ENCODE data around the gene CTNNA2. TPM values are rescaled to one million over a fixed set of nuclear protein-coding genes. Genes with fewer than 3 reads are reported as not detected.
"Not testable (repeated sequence)": the region's sequence is repeated elsewhere in the genome, so short reads cannot be mapped to it uniquely, and the experiment has no call there.

CTNNA2 gene
- total RNA-seq, 1 experiment from 2014 or later = not detected

- no peak for DNase-seq (ENCODE audit: low read depth)
- in situ Hi-C loops (cut with HindIII; ENCODE audit: low pct_unique_long_range_greater_than_20kb, low sequenced_read_pairs) = no loop called here
These were observed 507.0 kb downstream of the CTNNA2 start for GRCh38 chr2:80019571-80020460.

- in situ Hi-C loops (cut with HindIII; ENCODE audit: low pct_unique_long_range_greater_than_20kb, low sequenced_read_pairs) = no loop called here
- DNase-seq (ENCODE audit: low read depth) = no peak
These were observed 509.2 kb downstream of the CTNNA2 start for GRCh38 chr2:80022018-80022417.

DNA sequence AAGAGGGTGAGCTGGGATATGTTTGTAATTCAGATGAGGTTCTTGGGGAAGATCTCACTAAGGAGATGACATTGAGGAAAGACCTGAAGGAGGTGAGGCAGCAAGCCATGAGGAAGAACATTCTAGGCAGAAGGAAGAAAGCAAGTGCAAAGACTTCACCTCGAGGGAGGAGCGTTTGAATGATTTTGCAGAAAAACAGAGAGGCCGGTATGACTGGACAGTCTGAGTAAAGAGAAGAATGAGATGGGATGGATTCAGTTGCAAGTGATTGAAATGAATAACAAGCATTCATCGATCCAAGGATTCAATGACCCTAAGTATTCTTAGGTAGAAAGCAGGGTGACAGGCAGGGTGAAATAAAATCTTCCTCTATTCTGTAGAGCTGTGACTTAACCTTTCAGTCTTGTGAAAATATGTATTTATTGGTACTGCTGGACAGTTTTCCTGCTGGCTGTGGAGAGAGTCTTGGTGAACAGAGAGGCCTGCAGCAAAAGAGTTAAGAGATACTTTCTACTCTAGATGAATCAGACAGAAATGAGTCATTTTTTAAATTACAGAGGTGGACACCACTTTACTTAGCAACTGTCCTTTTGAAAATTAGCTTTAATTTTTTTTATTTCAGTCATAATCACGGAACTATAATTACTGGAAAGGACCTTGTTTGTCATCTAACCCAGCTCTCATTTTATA lies 513.3 kb downstream of the CTNNA2 start:
- in situ Hi-C loops (cut with HindIII; ENCODE audit: low pct_unique_long_range_greater_than_20kb, low sequenced_read_pairs) = no loop called here
- DNase-seq (ENCODE audit: low read depth) = no peak

GRCh38 chr2:80028051-80028450 lies 515.2 kb downstream of the CTNNA2 start:
- no peak for DNase-seq (ENCODE audit: low read depth)
- in situ Hi-C loops (cut with HindIII; ENCODE audit: low pct_unique_long_range_greater_than_20kb, low sequenced_read_pairs) = no loop called here

DNA sequence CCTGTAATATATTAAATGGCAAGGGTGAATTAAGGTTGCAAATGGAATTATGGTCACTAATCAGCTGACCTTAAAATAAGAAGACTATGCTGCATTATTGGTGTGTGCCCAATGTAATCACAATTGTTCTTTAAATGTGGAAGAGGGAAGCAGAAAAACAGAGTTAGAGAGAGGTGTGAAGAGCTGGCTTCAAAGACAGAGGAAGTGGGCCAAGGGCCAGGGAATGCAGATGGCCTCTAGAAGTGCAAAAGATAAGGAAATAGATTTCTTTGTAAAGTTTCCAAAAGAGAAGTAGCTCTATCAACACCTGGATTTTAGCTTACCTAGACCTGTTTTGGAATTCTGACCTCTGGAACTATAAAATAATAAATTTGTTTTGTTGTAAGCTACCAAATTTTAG lies 515.7 kb downstream of the CTNNA2 start:
- in situ Hi-C loops (cut with HindIII; ENCODE audit: low pct_unique_long_range_greater_than_20kb, low sequenced_read_pairs) = no loop called here
- no peak for DNase-seq (ENCODE audit: low read depth)

DNA sequence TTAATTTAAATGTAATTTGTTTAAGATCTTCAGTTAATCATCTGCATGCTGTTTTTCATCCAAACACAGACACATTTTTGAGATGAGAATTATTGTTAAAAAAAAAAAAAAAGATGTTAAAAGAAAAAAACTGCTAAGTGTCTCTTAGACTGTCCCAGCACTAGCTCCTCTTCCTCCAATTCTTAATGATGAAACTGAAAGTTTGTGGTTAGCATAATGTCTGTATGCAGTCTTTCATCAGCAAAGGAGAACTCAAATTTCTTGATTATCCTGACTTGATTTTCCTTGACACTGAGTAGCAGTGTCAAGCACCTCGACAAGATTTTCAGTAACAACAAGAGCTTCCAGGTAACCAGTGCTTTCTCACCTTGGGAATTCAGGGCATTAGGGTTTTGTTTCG lies 517.3 kb downstream of the CTNNA2 start:
- in situ Hi-C loops (cut with HindIII; ENCODE audit: low pct_unique_long_range_greater_than_20kb, low sequenced_read_pairs) = no loop called here

GRCh38 chr2:80032684-80033083 lies 519.8 kb downstream of the CTNNA2 start:
- in situ Hi-C loops (cut with HindIII; ENCODE audit: low pct_unique_long_range_greater_than_20kb, low sequenced_read_pairs); DNase-seq (ENCODE audit: low read depth): not testable (repeated sequence)

More for the DNA sequence above, 517.3 kb downstream of the CTNNA2 start:
- DNase-seq (ENCODE audit: low read depth) = no peak

- in situ Hi-C loops (cut with HindIII; ENCODE audit: low pct_unique_long_range_greater_than_20kb, low sequenced_read_pairs) = no loop called here
- no peak for DNase-seq (ENCODE audit: low read depth)
These were observed 523.0 kb downstream of the CTNNA2 start for GRCh38 chr2:80035749-80036285.

DNA sequence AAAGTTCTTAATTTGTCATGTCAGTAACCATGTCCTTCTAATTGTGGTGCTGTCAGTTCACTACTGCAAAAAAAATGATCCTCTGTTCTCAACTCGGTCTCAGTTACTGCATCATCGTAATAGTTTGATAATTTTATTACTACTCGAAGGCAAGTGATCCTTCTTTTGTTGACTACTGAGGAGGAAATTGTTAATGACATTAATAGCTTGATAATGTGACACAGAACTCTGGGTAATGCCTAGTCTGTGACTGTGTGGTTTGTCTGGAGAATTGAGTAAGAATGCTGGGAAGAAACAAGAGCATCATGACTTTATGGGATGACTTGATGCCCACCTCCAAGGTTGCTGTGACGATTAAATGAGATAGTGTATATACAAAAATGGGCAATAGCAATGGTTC lies 524.5 kb downstream of the CTNNA2 start:
- in situ Hi-C loops (cut with HindIII; ENCODE audit: low pct_unique_long_range_greater_than_20kb, low sequenced_read_pairs) = no loop called here
- DNase-seq (ENCODE audit: low read depth) = no peak

DNA sequence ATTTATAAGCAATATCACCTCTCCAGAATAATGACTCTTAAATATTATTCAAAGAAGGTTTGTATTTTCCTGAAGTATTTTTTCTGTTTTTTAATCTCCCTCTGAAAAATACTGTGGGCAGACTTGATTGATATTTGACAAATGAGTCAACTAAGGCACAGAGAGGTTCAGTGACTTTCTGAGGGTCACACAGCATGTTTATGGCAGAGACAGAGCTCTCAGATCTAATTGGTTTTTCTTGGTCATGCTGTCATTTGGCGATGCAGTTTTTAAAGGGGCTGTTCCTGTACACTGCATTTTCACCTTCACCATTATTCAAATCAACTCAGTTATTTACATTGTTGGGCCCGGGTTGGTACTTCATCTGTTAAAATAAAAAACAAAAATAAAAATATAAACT lies 527.4 kb downstream of the CTNNA2 start:
- DNase-seq (ENCODE audit: low read depth) = no peak

DNA sequence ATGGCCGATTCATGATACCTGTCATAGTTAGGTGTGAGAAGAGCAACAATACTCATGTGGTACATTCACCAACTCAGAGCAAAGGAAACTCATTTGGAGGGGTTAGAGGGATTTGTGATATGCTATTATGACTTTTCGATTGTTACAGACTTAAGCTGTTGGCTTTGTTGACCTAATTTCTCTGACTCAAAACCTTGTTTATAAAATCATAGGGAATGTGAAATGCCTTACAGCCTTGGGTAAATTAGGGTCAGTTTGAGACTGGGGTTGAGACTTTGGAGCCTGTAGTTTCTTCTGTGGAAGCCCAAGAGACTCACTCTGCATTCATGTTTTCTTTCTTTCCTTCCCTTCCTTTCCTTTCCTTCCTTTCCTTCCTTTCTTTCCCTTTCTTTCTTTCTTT lies 529.8 kb downstream of the CTNNA2 start:
- in situ Hi-C loops (cut with HindIII; ENCODE audit: low pct_unique_long_range_greater_than_20kb, low sequenced_read_pairs) = no loop called here
- DNase-seq (ENCODE audit: low read depth) = no peak

More for the DNA sequence above, 527.4 kb downstream of the CTNNA2 start:
- in situ Hi-C loops (cut with HindIII; ENCODE audit: low pct_unique_long_range_greater_than_20kb, low sequenced_read_pairs) = no loop called here

DNA sequence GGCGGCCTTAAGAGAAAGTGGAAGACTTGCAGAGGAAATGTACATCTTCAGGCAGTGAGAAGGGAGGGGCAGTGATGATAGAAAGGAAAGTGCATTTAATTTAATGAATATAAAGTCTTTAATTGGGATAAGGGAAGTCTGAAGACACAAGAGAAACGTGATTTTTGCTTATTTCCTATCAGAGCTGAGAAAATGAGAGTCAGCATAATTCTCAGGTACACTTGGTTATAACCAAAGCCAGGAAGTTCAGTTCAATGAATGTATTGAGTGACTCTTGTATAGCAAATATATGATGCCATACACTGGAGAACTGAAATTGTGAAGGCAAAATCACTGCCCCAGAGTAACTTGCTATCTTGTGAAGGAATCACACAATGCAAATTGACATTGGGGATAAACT lies 535.4 kb downstream of the CTNNA2 start:
- DNase-seq (ENCODE audit: low read depth) = no peak
- in situ Hi-C loops (cut with HindIII; ENCODE audit: low pct_unique_long_range_greater_than_20kb, low sequenced_read_pairs) = no loop called here

GRCh38 chr2:80050246-80050645 lies 537.4 kb downstream of the CTNNA2 start:
- in situ Hi-C loops (cut with HindIII; ENCODE audit: low pct_unique_long_range_greater_than_20kb, low sequenced_read_pairs) = no loop called here
- no peak for DNase-seq (ENCODE audit: low read depth)

- DNase-seq (ENCODE audit: low read depth) = no peak
- in situ Hi-C loops (cut with HindIII; ENCODE audit: low pct_unique_long_range_greater_than_20kb, low sequenced_read_pairs) = no loop called here
These were observed 540.9 kb downstream of the CTNNA2 start for GRCh38 chr2:80053522-80054345.

DNA sequence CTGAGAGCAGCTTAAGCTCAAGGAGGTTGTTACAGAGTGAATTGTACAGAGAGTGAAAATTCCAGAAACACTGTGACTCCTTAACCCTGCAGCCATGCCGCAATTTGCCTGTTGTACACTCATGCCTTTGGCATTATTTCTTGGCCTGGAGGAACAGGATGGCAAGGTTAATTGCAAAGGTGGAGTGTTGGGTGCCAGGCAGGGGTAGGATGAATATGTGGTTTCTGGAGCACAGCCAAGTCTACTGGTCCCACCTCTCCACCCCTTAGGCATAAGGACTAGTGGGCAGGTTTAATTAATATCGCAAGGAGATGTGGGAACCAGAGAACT lies 541.5 kb downstream of the CTNNA2 start:
- in situ Hi-C loops (cut with HindIII; ENCODE audit: low pct_unique_long_range_greater_than_20kb, low sequenced_read_pairs) = no loop called here
- peak; percentile 53 for DNase-seq (ENCODE audit: low read depth)

- in situ Hi-C loops (cut with HindIII; ENCODE audit: low pct_unique_long_range_greater_than_20kb, low sequenced_read_pairs) = no loop called here
- no peak for DNase-seq (ENCODE audit: low read depth)
These were observed 545.1 kb downstream of the CTNNA2 start for GRCh38 chr2:80057956-80058355.

- no peak for DNase-seq (ENCODE audit: low read depth)
- in situ Hi-C loops (cut with HindIII; ENCODE audit: low pct_unique_long_range_greater_than_20kb, low sequenced_read_pairs) = no loop called here
These were observed 545.7 kb downstream of the CTNNA2 start for GRCh38 chr2:80058562-80058961.

- peak; percentile 55 for DNase-seq (ENCODE audit: low read depth)
- in situ Hi-C loops (cut with HindIII; ENCODE audit: low pct_unique_long_range_greater_than_20kb, low sequenced_read_pairs) = no loop called here
These were observed 546.6 kb downstream of the CTNNA2 start for GRCh38 chr2:80059447-80059846.

DNA sequence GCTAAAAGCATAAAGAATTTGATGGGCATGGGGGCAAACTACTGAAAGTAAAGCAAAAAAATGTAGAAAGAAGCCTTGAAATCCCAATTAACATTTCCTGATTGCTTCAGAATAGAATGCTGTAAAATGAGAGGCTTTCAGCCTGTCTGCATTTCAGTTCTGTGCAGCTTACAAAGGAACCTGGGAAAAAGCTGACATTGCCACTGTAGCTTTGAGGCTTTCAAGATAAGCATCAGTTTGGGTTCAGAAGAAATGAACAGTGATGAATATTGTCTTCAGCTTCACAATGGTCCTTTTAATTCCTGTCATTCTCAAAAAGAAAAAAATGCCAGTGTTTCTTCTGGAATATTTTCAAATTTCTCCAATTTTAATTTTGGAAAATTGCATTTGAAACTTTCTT lies 549.0 kb downstream of the CTNNA2 start:
- no peak for DNase-seq (ENCODE audit: low read depth)
- in situ Hi-C loops (cut with HindIII; ENCODE audit: low pct_unique_long_range_greater_than_20kb, low sequenced_read_pairs) = no loop called here
